ENCODE results near the gene CD274.

Gene CD274

DNA sequence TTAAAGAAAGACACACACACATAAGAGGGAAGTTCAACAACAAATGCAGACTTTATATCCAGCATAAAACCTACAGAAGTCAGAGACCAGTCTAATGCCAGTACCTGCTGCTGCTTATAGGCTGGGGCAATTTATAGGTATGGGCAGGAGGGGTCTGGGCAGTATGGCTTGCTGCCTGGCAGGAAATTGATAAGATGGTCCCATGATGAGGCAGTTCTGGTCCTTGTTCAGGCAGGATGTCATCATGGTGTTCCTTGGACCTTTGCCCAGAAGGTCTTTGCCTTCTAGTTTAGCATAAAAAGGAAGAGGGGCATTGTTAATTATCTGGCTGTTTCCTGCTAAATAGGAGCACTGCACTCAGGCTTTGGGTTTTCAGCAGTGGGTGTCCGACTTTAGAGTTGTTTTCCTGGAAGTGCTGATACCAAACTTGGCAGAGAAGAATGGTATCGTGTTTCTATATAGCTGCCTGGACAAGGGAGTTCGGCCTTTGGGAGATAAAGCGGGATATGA lies 49.6 kb downstream of the CD274 start:
- DNase-seq (ENCODE audit: low read depth in 2 of 2), result no peak

DNA sequence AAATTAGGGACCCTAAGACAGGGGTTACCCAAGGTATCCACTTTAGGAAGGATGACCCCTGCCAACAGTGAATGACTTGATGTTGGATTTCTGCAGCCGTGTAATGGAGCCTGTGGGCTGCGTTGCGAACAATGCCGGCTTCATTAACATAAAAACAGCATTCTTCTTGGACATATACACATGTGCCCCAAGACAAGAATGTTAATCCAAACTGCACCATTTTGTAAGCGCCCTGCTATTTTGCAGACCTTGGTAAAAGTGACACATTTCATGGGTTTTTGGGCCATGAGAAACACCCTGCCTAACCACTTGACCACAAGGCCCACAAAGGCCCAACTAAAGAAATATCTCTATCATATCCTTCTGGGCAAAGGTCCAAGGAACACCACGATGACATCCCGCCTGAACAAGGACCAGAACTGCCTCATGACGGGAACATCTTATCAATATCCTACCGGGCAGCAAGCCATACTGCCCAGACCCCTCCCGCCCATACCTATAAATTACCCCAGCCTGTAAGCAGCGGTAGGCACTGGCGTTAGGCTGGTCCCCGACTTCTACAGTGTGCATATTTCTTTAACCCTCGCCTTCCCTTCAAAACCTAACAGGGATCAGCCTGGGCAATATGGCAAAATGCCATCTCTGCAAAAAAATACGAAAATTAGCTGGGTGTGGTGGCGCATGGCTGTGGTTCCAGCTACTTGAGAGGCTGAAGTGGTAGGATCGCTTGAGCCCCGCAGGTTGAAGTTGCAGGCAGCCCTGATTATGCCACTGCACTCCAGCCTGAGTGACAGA lies 50.3 kb downstream of the CD274 start:
- no peak for DNase-seq (ENCODE audit: low read depth in 2 of 2)

DNA sequence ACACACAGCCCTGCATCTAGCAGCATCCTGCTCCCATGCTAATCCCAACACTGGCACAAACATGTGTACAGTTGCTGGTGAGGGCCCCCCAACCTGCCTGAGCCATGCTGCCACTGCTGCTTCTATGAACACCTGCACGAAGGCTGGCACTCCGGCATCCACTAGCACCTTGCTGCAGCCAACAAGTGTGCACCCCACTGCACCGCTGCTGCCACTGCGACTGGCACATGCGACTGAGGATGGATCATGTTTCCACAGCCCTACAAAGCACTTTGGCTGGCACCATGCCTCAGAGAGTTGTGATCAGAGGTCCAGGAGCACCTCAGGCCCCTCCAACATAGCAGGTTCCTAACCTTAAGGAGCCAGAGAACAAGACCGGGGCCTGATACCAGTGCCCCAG lies 52.2 kb downstream of the CD274 start:
- DNase-seq (ENCODE audit: low read depth in 2 of 2), result no peak

DNA sequence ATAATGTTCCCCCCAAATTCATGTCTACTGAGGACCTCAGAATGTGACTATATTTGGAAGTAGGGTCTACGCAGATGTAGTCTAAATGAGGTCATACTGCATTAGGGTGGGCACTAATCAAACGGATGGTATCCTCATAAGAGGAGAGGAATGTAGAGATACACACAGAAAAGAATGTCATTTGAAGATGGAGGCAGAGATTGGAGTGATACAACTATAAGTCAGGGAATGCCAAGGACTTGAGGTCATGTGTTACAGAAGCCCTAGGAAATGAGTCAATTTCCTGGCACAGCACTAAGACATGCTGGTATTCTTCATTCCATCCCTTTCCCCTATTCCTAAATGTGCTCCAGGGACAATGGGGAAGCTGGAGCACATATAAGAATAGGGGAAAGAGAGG lies 59.2 kb downstream of the CD274 start:
- DNase-seq (ENCODE audit: low read depth in 2 of 2), result no peak

DNA sequence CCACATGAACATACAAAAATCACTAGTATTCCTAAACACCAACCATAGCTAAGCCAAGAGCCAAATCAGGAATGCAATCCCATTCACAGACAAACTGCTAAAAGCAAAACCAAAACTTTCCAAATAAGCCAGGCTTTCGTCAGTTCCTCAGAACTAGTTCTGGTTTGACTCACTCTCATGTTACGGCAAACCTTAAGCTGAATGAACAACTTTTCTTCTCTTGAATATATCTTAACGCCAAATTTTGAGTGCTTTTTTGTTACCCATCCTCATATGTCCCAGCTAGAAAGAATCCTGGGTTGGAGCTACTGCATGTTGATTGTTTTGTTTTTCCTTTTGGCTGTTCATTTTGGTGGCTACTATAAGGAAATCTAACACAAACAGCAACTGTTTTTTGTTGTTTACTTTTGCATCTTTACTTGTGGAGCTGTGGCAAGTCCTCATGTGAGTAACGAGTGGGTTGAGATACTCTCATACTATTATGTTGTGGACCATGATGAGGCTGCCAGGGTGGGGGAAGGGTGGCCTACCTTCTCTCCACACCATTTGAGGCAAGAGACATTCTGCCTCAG lies 60.1 kb downstream of the CD274 start, which contains the start of gene PDCD1LG2:
Gene PDCD1LG2 (plus strand): TSS at position 172 of the 572 bp plus-strand sequence. CDS start 12,016 bp downstream, outside the sequence.
- DNase-seq (ENCODE audit: low read depth in 2 of 2), result peak in 1 of 2 donors; percentile 51

DNA sequence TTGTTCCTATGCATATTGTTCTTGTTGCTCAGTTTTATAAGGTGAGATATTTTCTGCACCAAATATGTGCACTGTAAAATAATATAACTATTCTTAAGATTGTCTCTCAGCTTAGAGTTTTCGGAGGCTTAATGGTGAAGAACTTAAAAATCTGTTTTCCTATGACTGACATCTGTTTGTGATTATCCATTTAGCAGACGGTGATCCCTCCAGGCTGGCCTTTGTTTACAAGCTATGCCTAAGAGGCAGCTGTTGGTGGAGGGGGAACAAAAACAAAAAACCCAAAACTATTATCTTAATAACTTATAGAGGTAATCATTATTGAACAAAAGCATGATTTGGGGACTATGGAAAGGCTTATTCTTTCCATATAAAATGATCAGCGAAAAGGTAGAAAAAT lies 60.6 kb downstream of the CD274 start:
- no peak for DNase-seq (ENCODE audit: low read depth in 2 of 2)

DNA sequence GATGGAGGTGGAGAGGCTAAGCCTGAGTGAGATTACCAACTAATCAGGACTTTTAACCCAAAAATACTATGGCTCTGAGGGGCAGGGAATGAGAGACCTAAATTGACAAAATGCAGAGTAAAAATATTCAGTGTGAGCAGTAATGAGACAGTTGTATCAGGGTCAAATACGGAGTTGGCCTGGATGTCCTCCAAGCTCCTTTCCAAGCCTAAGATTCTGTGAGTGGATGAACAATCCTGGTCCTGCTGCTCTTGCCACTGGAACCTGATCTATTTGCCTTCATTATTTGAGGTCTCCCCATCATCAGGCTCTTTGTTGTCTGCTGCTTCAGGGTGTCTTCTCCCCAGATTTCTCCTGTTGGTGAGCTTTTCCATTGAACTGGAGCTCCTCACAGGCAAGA lies 61.1 kb downstream of the CD274 start:
- DNase-seq (ENCODE audit: low read depth in 2 of 2), result no peak

DNA sequence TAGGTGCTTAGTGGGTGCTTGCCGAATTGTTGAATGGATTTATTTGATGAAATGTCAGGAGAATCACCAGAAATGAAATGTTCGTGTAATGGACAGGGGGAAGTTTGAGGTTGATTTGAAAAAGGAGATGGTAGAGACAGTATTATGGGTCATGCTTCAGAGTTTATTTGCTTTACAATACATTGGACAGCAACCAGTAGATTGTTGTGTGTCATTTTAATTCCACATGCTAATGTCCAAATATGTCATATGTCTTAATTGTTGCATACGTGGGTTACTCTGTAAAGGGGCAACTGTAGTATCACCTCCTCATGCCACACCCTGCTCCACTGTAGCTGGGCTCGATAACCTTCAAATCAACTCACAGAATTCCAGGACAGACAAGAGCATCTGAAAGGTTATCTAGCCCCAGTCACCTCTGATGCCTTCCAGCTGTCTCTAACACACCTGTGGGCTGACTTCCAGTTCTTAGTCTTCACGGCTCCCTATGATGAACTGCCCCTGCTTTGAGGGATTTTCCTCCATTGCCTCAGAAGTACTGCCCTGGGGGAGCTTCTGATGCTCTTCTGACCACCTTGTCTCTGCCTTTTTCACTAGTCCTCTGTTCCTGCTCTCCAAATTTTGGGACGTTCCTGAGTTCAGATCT lies 61.7 kb downstream of the CD274 start:
- DNase-seq (ENCODE audit: low read depth in 2 of 2), result no peak

DNA sequence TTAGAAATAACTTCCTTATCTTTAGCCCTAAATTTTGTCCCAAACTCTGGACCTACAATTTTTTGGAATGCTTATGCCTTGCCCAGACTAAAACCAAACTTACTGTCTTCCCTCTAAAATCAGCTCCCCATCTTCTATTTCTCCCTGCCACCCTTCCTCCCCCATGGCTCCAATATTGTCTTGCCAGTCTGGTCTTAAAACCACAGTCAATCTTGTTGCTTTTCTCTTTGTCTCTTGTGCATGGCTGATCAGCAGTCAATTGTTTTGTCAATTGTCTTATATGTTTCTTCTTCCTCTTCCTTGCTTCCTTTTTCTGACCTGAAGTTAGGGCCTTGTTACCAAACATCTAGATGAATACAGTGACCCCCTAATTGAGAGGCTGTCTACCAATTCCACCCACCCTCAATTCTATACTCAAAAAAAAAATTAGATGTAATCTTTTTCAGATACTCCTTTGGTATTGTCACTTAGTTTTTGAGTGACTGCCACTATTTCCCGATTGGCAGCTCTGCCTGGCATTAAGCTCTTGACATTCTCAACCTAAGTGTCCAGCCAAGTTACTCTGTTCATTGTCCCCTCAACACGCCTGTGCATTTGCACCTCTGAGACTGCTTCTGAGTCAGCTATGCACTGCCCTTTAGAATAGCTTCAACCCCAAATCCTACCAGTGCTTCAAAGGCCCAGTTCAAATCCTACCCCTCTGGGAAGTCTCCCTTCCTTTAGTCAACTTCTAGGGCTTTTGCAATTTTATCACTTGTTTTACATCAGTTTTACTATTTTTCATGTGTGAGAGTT lies 62.5 kb downstream of the CD274 start:
- DNase-seq (ENCODE audit: low read depth in 2 of 2), result no peak

DNA sequence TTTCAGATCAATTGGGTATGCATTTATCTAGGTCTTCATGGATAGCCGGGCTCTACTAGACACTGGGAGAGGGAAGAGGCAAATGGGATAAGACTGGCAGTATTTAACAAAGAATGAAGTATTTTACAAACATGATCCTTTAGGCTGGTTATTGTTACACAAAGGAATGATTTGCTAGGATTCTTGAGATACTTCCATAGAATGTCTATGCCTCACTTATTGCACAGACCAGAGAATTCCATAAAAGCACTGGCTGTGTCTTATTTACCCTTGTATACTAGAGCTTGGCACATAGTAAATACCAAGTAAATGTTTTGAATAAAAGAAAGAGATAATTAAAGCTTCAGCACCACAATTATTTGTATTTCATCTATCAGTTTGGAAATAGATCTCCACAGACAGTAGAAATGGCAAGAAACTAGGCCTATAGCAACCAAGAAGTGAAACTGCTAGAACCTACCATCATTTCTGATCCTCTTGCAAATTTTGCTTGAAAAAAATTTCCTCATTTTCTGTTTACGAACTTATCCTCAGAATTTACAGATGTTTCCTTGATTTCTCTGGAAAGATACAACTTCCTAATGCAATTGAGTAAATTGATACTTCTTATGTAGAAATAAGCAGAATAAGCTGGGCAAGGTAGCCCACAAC lies 63.7 kb downstream of the CD274 start:
- no peak for DNase-seq (ENCODE audit: low read depth in 2 of 2)

DNA sequence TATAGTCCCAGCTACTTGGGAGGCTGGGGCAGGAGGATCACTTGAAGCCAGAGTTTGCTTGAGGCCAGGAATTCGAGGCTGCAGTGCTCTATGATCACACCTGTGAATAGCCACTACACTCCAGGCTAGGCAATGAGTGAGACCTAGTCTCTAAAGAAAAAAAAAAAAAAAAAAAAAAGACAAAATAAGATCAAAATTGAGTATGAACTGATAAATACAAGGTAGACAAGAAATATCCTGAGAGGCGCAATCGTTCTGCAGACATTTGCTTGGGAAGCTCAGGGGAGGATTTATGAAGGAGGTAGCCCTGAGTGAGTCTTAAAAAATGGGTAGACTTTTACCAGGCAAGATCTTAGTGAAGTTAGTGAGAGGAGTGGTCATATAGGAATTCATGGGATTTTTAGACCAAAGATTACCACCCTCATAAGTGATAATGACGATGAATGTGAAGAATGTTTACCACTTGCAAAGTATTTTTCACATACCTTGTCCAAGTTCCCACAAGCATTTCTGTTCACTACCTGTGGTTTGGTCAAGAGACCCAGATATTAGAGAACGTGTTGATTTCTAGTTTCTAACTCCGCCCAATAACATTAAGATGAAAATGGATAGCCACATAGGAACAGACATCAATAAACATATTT lies 64.4 kb downstream of the CD274 start:
- DNase-seq (ENCODE audit: low read depth in 2 of 2), result no peak

DNA sequence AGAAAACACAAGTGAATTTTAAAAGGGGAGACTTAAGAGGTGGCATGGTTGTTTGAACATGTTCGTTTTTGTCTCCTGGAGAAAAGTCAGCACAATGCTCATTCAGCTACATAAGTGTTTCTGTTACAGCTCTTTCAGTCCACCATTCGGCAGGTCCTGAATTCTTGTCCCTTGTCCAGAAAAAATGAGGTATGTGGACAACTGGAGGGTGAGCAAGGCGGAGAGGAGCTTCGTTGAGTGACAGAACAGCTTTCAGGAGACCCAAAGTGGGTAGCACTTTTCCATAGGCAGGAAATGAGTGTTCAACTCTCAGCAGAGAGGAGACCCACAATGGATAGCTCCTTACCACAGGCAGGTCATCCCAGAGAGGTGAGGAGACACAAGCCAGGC lies 64.9 kb downstream of the CD274 start:
- DNase-seq (ENCODE audit: low read depth in 2 of 2), result no peak

DNA sequence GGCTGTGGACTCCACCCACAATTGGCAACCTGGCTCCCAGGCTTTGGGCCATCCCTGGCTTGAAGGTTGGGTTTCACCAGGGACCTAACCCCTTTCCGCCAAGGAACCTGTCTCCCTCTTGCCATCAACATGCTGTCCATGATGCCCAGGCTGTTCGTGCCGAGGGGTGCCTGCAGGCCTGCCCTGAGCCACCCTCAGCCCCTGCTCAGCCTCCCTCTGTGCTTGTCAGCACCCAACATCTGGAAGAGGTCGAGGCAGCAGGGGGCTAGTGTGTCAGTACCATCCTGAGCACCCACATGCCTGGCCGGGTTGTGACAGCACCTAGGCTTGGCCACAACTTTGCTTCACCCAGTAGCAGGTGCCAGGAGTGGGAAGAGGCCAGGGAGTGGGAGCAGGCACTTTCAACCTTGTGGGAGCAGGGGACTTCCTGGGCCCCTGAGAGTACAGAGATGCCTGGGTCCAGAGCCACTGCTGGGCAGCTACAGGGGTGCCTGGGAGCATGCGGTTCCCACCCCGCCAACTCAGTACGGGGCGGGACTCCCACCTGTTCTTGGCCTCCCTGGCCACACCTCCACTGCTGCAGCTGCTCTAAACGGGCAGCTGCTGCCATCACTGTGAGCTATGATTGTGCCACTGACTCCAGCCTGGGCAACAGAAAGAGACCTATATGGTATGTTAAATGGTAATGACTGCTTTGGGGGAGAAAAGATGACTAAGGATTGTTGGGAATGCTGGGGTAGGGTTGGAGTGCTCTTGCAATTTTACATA lies 66.3 kb downstream of the CD274 start:
- no peak for DNase-seq (ENCODE audit: low read depth in 2 of 2)

DNA sequence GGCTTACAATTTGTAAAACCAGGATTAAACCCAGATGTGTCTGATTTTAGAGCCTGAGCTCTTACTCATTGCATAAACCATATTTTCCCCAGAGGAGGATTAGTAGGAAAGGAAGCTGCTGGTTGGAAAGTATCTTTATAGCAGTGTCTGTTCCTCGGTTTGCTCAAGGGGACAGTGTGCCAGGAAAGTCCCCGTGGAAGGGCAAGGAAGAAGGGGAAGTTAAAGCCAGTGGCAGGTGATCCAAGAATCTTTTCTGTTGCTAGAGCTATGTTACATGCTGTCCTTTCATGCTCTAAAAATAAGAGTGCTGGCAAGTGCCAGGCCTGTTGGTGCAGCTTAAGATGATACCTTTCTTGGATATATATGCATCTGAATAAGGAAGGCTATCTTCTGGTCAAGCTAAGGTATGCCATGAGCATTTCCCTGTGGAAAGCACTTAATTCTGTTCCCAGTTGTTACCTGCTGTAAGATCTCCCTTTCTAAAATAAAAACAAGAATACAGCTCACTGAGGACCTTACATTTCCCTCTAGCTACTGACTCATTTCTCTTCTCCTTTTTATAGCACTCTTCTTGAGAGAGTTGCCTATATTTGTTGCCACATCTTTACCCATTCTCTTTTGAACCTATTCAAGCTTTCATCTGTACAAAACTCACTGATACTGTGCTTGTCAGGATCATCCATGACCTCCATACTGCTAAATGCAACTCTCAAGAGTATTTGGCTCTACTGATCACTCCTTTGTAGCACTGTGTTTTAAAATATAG lies 68.0 kb downstream of the CD274 start:
- no peak for DNase-seq (ENCODE audit: low read depth in 2 of 2)

DNA sequence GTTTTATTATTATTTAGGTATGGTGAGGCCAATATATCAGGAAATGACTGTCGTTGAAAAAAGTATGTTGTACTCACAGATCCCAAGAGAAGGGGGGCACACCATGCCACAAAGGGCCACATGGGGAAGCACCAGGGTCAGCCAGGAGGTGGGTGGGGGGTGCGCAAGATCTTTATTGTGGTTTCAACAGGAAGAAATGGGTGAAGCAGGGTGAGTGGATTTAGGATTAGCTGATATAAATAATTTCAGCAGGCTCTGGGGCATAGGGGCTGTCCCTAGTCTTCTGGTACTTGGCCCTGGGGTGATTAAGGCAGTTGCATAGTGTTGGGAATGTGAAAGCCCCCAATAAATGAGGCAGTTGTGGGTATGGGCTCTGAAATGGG lies 68.6 kb downstream of the CD274 start:
- DNase-seq (ENCODE audit: low read depth in 2 of 2), result peak; percentile 38 to 48

Data from stimulated activated CD8-positive, alpha-beta memory T cell treated with anti-CD3 and anti-CD28 coated beads, Interleukin-15, amount 100 ng/mL, for 48 hours (primary cell).